Testis (tissue), 3 donors: ENCODE results near the gene TLE3. TPM values are rescaled to one million over a fixed set of nuclear protein-coding genes. Genes with fewer than 3 reads are reported as not detected.

ENCODE experiments used
- DNase-seq: peaks from one replicate; pipeline ENCODE4 v3.0.0-alpha.2; 2019
- H3K27ac ChIP-seq, 2 donors: fragments of 200-600 bp; sonication (generic); one replicate each; pipeline ENCODE4 v1.5.1; 2019
- H3K27me3 ChIP-seq: fragments of 200-600 bp; sonication (generic); one replicate; pipeline ENCODE4 v1.5.1; 2019
- H3K36me3 ChIP-seq: fragments of 200-600 bp; sonication (generic); one replicate; pipeline ENCODE4 v1.5.1; 2017; ENCODE audit warnings: low read depth; ENCODE audit errors: missing control alignments
- H3K4me1 ChIP-seq: fragments of 200-600 bp; sonication (generic); one replicate; pipeline ENCODE4 v1.5.1; 2019
- H3K4me3 ChIP-seq, 2 donors: fragments of 200-600 bp; sonication (generic); one replicate each; pipeline ENCODE4 v1.5.1; 2017 to 2019
- H3K9me3 ChIP-seq: fragments of 200-600 bp; sonication (generic); one replicate; pipeline ENCODE4 v1.5.1; 2017
- POLR2A ChIP-seq: fragments of 450-650 bp; IDR thresholded peaks from one replicate; pipeline ENCODE4 v1.6.1; 2017; ENCODE audit warnings: antibody characterized with exemption, mild to moderate bottlenecking, moderate library complexity
- WGBS, 2 donors: methylation state at CpG; one replicate each; pipeline ENCODE4 v1.1.5; 2018; 5-methylcytosine and 5-hydroxymethylcytosine counted together
- intact Hi-C: fragments of 100-400 bp; cut with DNase I; formaldehyde crosslinking; loops from one replicate; pipeline ENCODE4 v1.15.1; 2023; ENCODE audit warnings: low total_unique reads
- polyA plus RNA-seq: library from polyadenylated mRNA; stranded (reverse); fragments of 350-450 nt; fragmentation: Illumina TruSeq; extraction: RNeasy Lipid Tissue Mini Kit (QIAGEN cat#74804); gene quantifications from one replicate; pipeline ENCODE4 v1.2.3, GENCODE V29; 2014; ENCODE audit warnings: low read depth, low replicate concordance; ENCODE audit not compliant: insufficient read depth
- total RNA-seq, 2 donors: library from RNA; depleted of rRNA; stranded (reverse); fragments of >200 nt; gene quantifications; one replicate each; pipeline ENCODE4 v1.2.3, GENCODE V29; 2016
- TF ChIP-seq, protein P1 (sequence below), 3 experiments: fragments of 450-650 bp in 2 of 3; fragments of 200-600 bp in 1 of 3; sonication (generic) in 1 of 3; IDR thresholded peaks; one replicate each; pipeline ENCODE4 v1.5.1; 2016 to 2019; ENCODE audit warnings: antibody characterized with exemption in 3 of 3, mild to moderate bottlenecking in 2 of 3, moderate library complexity in 1 of 3

The TLE3 gene
- total and polyA plus RNA-seq, 3 donors from 2014 or later, result 60.5 to 139 (median 99.5) TPM

- WGBS, 2 donors, result 20% methylated on average over 8 of the region's 8 CpGs
Observed at GRCh38 chr15:70094690-70095311, 2.9 kb downstream of the TLE3 start.

DNA sequence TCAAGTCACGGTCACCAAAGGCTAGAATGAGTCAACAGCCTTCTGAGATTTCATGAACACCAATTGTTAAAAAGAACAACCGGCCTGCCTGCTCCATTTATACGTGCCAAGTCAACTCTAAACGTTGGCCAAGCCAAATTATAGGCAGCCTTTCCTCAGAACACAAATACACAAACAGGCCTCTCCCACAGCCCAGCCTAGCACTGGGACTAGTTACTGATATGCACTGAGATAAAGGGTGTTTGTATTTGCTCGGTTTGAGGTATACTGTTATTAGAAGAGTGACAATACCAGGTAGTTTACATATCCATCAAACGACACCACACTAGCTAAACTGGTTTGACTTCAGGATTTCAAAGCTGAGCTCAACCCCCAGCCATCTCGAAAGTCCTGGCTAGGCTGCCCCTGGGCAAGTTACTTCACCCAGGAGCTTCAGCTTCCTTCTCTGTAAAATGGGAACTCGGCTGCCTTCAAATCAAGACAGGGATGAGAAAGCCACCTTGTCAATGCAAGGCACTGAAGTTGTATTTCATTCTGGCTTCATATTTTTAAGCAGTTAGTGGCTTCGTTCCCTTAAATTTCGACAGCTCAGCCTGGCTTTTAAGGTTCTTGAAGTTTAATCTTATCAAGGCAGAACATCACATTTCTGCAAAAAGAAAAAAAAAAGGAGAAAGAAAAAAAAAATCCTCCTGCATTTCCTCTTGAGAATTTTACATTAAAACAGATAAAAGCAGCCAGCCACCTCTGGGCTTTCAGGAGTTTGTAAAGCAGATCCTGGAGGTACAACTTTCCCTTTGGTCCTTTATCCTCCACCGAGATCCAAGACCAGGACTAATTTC lies 4.0 kb downstream of the TLE3 start:
- Histone ChIP-seq H3K4me3 (no peak overlapping the region), H3K27me3 (no peaks in the 10 kb centered on the region), H3K36me3 (no peaks in the 10 kb centered on the region), H3K27ac (peak overlapping the region in 1 of 2 donors; percentile 99), H3K9me3 (no peaks in the 10 kb centered on the region), H3K4me1 (peaks cover 54% of the 10 kb centered on the region)
- DNase-seq, result no peak
- TF ChIP-seq, protein P1, sequence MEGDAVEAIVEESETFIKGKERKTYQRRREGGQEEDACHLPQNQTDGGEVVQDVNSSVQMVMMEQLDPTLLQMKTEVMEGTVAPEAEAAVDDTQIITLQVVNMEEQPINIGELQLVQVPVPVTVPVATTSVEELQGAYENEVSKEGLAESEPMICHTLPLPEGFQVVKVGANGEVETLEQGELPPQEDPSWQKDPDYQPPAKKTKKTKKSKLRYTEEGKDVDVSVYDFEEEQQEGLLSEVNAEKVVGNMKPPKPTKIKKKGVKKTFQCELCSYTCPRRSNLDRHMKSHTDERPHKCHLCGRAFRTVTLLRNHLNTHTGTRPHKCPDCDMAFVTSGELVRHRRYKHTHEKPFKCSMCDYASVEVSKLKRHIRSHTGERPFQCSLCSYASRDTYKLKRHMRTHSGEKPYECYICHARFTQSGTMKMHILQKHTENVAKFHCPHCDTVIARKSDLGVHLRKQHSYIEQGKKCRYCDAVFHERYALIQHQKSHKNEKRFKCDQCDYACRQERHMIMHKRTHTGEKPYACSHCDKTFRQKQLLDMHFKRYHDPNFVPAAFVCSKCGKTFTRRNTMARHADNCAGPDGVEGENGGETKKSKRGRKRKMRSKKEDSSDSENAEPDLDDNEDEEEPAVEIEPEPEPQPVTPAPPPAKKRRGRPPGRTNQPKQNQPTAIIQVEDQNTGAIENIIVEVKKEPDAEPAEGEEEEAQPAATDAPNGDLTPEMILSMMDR (IDR thresholded peaks at IDR 0.05), result no peak
- no peak for TF ChIP-seq POLR2A
- intact Hi-C loops, result no loop called here
- WGBS, 2 donors, result 51 to 69% methylated on average over 11 of the region's 11 CpGs

More at GRCh38 chr15:70094690-70095311, 2.9 kb downstream of the TLE3 start:
- H3K27ac ChIP-seq, result peak overlapping the region; percentile 86 to 99
- H3K4me1 ChIP-seq, result peaks cover 45% of the 10 kb centered on the region
- intact Hi-C loops, result no loop called here
- H3K4me3 ChIP-seq, result peak overlapping the region; percentile 89 to 90
- H3K9me3 ChIP-seq, result no peaks in the 10 kb centered on the region
- H3K36me3 ChIP-seq, result no peaks in the 10 kb centered on the region
- TF ChIP-seq POLR2A, result no peak
- TF ChIP-seq, protein P1 (IDR thresholded peaks at IDR 0.05), result no peak
- H3K27me3 ChIP-seq, result no peaks in the 10 kb centered on the region
- DNase-seq, result peak; percentile 28

GRCh38 chr15:70093070-70093469 lies 4.6 kb downstream of the TLE3 start:
- Histone ChIP-seq H3K36me3 (no peaks in the 10 kb centered on the region), H3K9me3 (no peaks in the 10 kb centered on the region), H3K4me3 (no peak overlapping the region), H3K27me3 (no peaks in the 10 kb centered on the region), H3K27ac (no peak overlapping the region), H3K4me1 (peaks cover 48% of the 10 kb centered on the region)
- TF ChIP-seq, protein P1 (IDR thresholded peaks at IDR 0.05), result no peak
- TF ChIP-seq POLR2A, result no peak
- intact Hi-C loops, result no loop called here
- WGBS, 2 donors, result 53 to 64% methylated on average over 3 of the region's 3 CpGs
- no peak for DNase-seq

GRCh38 chr15:70092464-70093027 lies 5.2 kb downstream of the TLE3 start:
- no peak overlapping the region for H3K4me3 ChIP-seq
- peaks cover 48% of the 10 kb centered on the region for H3K4me1 ChIP-seq

More at GRCh38 chr15:70092464-70093027, 5.2 kb downstream of the TLE3 start:
- no peaks in the 10 kb centered on the region for H3K27me3 ChIP-seq
- intact Hi-C loops, result no loop called here
- no peak overlapping the region for H3K27ac ChIP-seq
- TF ChIP-seq, protein P1 (IDR thresholded peaks at IDR 0.05), result no peak
- no peak for TF ChIP-seq POLR2A
- DNase-seq, result no peak
- H3K36me3 ChIP-seq, result no peaks in the 10 kb centered on the region
- H3K9me3 ChIP-seq, result no peaks in the 10 kb centered on the region
- WGBS, 2 donors, result 76 to 77% methylated on average over 6 of the region's 6 CpGs
